BJ (cell line): ENCODE data around the gene SPAST. TPM values are rescaled to one million over a fixed set of nuclear protein-coding genes. Genes with fewer than 3 reads are reported as not detected.

Source experiments
- CTCF ChIA-PET: fragments of 350-600 bp; formaldehyde crosslinking; extraction: SDS; loops from one replicate; lab custom pipeline; 2021; ENCODE audit warnings: antibody characterized with exemption, inconsistent platforms; lab: Yijun Ruan, JAX
- POLR2A ChIA-PET: fragments of 300-600 bp; sonication (Branson Sonifier 250); formaldehyde crosslinking; extraction: SDS; loops from one replicate; lab custom pipeline; 2021; ENCODE audit warnings: antibody characterized with exemption; lab: Charles Lee
- DNase-seq: peaks from one replicate; pipeline ENCODE4 v3.0.0-alpha.2; 2011; ENCODE audit warnings: low read depth
- H3K27me3 ChIP-seq: 2 replicates; pipeline ENCODE4 v1.6.0; 2011; ENCODE audit warnings: low read length; ENCODE audit not compliant: control insufficient read depth, insufficient read depth
- H3K36me3 ChIP-seq: 2 replicates; pipeline ENCODE4 v1.5.1; 2011; ENCODE audit warnings: low read length; ENCODE audit not compliant: control insufficient read depth, insufficient read depth
- H3K4me3 ChIP-seq: 2 replicates; pipeline ENCODE4 v1.5.1; 2011; ENCODE audit warnings: low read depth, mild to moderate bottlenecking, control low read depth, low read length
- CTCF ChIP-seq: IDR thresholded peaks from 2 replicates; pipeline ENCODE4 v1.5.1; 2011; ENCODE audit warnings: low read depth, mild to moderate bottlenecking, control low read depth, inconsistent platforms, low read length, moderate library complexity; ENCODE audit not compliant: insufficient read depth
- polyA plus RNA-seq: library from polyadenylated mRNA; depleted of rRNA; stranded (reverse); fragments of >200 nt; gene quantifications from 2 replicates; pipeline ENCODE4 v1.2.3, GENCODE V29; 2011

The SPAST gene
- polyA plus RNA-seq, 1 experiment: 4.5 TPM

- CTCF ChIA-PET: no interaction called here
- H3K36me3 ChIP-seq: 0 out of 2 replicates have a peak, but pooled peaks cover 1% of the 10 kb centered on the region
- H3K27me3 ChIP-seq: no peaks in the 10 kb centered on the region
- H3K4me3 ChIP-seq: no peak overlapping the region
- POLR2A ChIA-PET: no interaction called here
- DNase-seq: no peak
- TF ChIP-seq CTCF: no peak
These were observed 32.3 kb downstream of the SPAST start for GRCh38 chr2:32095671-32096070.

- H3K4me3 ChIP-seq: no peak overlapping the region
- H3K36me3 ChIP-seq: peaks cover 6% of the 10 kb centered on the region; the same call in 1 of the 2 replicates
- no peaks in the 10 kb centered on the region for H3K27me3 ChIP-seq
- CTCF ChIA-PET: no interaction called here
- POLR2A ChIA-PET: no interaction called here
- no peak for DNase-seq
- TF ChIP-seq CTCF: no peak
These were observed 44.8 kb downstream of the SPAST start for GRCh38 chr2:32108111-32108510.

GRCh38 chr2:32118055-32118454 is 54.7 kb downstream of the SPAST start:
- Histone ChIP-seq H3K36me3 (no peaks in the 10 kb centered on the region), H3K4me3 (no peak overlapping the region), H3K27me3 (no peaks in the 10 kb centered on the region)
- DNase-seq: no peak
- POLR2A ChIA-PET: no interaction called here
- CTCF ChIA-PET: no interaction called here
- TF ChIP-seq CTCF: no peak

GRCh38 chr2:32119161-32119560 is 55.8 kb downstream of the SPAST start:
- no peak for TF ChIP-seq CTCF
- Histone ChIP-seq H3K36me3 (no peaks in the 10 kb centered on the region), H3K4me3 (no peak overlapping the region), H3K27me3 (no peaks in the 10 kb centered on the region)
- POLR2A ChIA-PET: interaction anchor here (0.6 kb wide), 1 partner anchor 8 kb away, joined by 3 read pairs; no protein-coding TSS in a partner anchor
- DNase-seq: no peak
- CTCF ChIA-PET: interaction anchor here (1.6 kb wide), 1 partner anchor 21 kb away, joined by 3 read pairs; no protein-coding TSS in a partner anchor

- H3K27me3 ChIP-seq: no peaks in the 10 kb centered on the region
- ChIA-PET POLR2A (no interaction called here), CTCF (no interaction called here)
These were observed 61.3 kb downstream of the SPAST start for GRCh38 chr2:32124660-32125059.

More at GRCh38 chr2:32124660-32125059, 61.3 kb downstream of the SPAST start:
- Histone ChIP-seq H3K4me3 (no peak overlapping the region), H3K36me3 (no peaks in the 10 kb centered on the region; the same call in 1 of the 2 replicates)
- TF ChIP-seq CTCF: no peak
- DNase-seq: no peak
